ENCODE results near the gene ERF. TPM values are rescaled to one million over a fixed set of nuclear protein-coding genes. Genes with fewer than 3 reads are reported as not detected.

Gene ERF
- 11.3 and 18.7 TPM in 2 replicates for total RNA-seq

GRCh38 chr19:42254850-42255765 is at the start of gene ERF:
ERF (minus strand) TSS chr19:42255128; CDS start chr19:42254999, 129 bp downstream.

GRCh38 chr19:42301646-42302203 is 46.8 kb upstream of the ERF start, which contains the start of gene PRR19:
PRR19 (plus strand) TSS chr19:42302132; CDS start chr19:42309585, 7,453 bp downstream.

GRCh38 chr19:42268704-42269477 is 14.0 kb upstream of the ERF start, which contains the start of gene CIC:
CIC (plus strand) TSS chr19:42269252; CDS start chr19:42271784, 2,532 bp downstream.

GRCh38 chr19:42242512-42243409 is 12.2 kb downstream of the ERF start, which contains the start of gene GSK3A:
GSK3A (minus strand) TSS chr19:42242602; CDS start chr19:42242465, 137 bp downstream.

GRCh38 chr19:42219812-42220750 is 34.8 kb downstream of the ERF start, which contains the start of gene ZNF526:
ZNF526 (plus strand) TSS chr19:42220312; CDS start chr19:42224404, 4,092 bp downstream.

DNA sequence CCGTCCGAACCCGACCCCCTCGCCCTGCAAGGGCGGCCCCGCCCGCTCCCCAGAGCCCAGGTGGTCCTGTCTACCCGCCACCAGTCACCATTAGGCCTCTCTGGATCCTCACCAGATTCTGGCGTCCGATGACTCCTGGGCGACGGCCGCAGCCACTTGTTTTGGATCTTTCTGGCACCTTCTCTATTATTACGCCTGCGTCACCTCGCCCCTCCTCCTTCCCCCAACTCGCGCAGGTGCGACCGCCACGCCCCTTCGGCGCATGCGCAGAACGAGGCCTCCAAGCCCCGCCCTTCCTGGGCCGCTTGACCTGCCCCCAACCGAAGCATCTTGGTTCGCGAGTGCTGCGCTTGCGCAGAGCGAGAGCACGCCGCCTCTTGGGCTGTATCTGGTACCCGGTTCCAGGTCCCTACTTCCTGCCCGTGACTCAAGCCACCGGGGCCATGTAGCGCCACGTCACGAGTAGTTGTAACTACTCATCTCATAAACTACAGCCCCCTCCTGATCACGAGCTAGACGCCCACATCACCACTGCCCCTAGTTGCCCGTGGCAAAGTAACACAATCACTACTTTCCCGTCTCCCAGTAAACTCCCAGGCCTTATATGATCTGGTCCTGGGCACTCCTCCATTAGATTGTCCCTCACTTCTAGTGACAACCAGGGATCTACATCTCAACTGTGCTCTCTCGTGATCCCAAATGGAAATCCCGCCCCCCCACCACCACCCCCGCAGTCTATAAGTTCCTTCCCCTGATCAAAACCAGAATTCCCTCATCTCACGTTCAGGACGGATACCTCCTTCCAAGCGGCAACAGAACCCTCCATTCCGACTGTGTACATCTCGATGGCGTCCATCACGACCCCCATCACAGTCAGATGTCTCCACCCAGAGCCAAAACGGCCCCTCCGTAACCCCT is 37.1 kb downstream of the ERF start, which contains the start of gene DEDD2:
Gene DEDD2 (minus strand): TSS at position 158 of the 918 bp plus-strand sequence. CDS start 670 bp downstream, outside the sequence.

Other genes with a start within 250 kb of the ERF start
- 0.09 TPM in 1 of 2 replicates, not detected in the other for gene GRIK5, start 184.9 kb downstream of the ERF start, total RNA-seq
- 6.6 and 8.3 TPM in 2 replicates for gene ZNF574, start 179.0 kb downstream of the ERF start, total RNA-seq
- 0.32 TPM in 1 of 2 replicates, not detected in the other for gene POU2F2, start 122.7 kb downstream of the ERF start, total RNA-seq
- gene DEDD2, start 37.5 kb downstream of the ERF start, total RNA-seq, result 5.8 and 13.2 TPM in 2 replicates
- gene ZNF526, start 34.8 kb downstream of the ERF start, total RNA-seq, result 7.9 and 13.0 TPM in 2 replicates
- gene GSK3A, start 12.5 kb downstream of the ERF start, total RNA-seq, result 5.4 and 7.1 TPM in 2 replicates
- 12.5 and 13.9 TPM in 2 replicates for gene CIC, start 14.1 kb upstream of the ERF start, total RNA-seq
- gene PRR19, start 47.0 kb upstream of the ERF start, total RNA-seq, result 0.09 and 0.16 TPM in 2 replicates
- gene PAFAH1B3, start 47.5 kb upstream of the ERF start, total RNA-seq, result 23.7 and 36.6 TPM in 2 replicates
- gene TMEM145, start 58.2 kb upstream of the ERF start, total RNA-seq, result not detected in 2 replicates
- 21.0 and 30.6 TPM in 2 replicates for gene MEGF8, start 70.5 kb upstream of the ERF start, total RNA-seq
- not detected in 2 replicates for gene CNFN, start 135.2 kb upstream of the ERF start, total RNA-seq
- gene LIPE, start 172.3 kb upstream of the ERF start, total RNA-seq, result 1.1 and 1.6 TPM in 2 replicates
- not detected in 2 replicates for gene CXCL17, start 187.8 kb upstream of the ERF start, total RNA-seq